Astrocyte (in vitro differentiated cells and primary cell): ENCODE data around the gene VAV2.

Experiments used
- EZH2 ChIP-seq: IDR thresholded peaks from 2 replicates; pipeline ENCODE4 v1.6.1; 2012; ENCODE audit warnings: mild to moderate bottlenecking, low read length, inconsistent platforms; ENCODE audit not compliant: insufficient read depth
- TF ChIP-seq, protein P1 (sequence below): IDR thresholded peaks from 2 replicates; pipeline ENCODE4 v1.5.1; 2011; ENCODE audit warnings: low read depth, mild to moderate bottlenecking, inconsistent platforms, low read length, moderate library complexity; ENCODE audit not compliant: insufficient read depth

GRCh38 chr9:133987446-133987788, 4.7 kb downstream of the VAV2 start:
- TF ChIP-seq, protein P1, sequence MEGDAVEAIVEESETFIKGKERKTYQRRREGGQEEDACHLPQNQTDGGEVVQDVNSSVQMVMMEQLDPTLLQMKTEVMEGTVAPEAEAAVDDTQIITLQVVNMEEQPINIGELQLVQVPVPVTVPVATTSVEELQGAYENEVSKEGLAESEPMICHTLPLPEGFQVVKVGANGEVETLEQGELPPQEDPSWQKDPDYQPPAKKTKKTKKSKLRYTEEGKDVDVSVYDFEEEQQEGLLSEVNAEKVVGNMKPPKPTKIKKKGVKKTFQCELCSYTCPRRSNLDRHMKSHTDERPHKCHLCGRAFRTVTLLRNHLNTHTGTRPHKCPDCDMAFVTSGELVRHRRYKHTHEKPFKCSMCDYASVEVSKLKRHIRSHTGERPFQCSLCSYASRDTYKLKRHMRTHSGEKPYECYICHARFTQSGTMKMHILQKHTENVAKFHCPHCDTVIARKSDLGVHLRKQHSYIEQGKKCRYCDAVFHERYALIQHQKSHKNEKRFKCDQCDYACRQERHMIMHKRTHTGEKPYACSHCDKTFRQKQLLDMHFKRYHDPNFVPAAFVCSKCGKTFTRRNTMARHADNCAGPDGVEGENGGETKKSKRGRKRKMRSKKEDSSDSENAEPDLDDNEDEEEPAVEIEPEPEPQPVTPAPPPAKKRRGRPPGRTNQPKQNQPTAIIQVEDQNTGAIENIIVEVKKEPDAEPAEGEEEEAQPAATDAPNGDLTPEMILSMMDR, result no peak
- no peak for TF ChIP-seq EZH2
